SW 1271 (cell line): ENCODE results near the gene ANXA1.

Source experiments
- DNase-seq, 2 experiments: peaks; one replicate each; lab custom pipeline; 2025; lab: John Stamatoyannopoulos, UW

ANXA1 gene

DNA sequence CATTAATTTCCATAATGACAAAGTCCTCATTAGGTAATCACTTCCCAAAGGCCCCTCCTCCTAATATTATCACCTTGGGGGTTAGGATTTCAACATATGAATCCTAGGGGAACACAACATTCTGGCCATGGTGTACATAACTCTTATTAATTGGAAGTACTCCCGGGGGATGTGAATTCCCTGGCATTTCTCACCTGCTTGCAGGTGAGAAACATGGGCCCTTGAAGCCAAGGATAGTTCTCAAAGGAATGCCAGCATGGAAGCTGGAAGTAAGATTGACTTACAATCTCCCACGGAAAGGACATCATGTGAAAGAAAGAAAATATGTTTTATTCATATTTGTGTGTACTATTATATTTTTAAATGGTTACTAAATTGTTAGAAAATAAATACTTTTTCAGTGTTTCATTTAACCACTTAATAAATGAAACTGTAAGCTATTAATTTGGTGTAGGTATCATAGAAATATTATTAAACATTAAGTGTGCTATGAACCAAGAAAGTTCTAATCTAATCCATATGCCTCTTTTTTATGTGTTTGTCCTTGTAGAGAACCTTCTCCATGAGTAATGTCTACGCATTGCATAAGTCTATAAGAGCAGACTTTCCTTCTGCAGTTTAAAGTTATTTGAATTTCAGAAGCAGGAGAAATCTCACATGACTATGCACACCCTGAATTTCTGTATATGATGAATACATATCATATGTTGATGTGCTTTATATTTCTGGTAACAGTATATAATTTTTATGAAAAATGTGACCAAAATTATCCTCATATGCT lies 59.4 kb downstream of the ANXA1 start:
- no peak for DNase-seq

DNA sequence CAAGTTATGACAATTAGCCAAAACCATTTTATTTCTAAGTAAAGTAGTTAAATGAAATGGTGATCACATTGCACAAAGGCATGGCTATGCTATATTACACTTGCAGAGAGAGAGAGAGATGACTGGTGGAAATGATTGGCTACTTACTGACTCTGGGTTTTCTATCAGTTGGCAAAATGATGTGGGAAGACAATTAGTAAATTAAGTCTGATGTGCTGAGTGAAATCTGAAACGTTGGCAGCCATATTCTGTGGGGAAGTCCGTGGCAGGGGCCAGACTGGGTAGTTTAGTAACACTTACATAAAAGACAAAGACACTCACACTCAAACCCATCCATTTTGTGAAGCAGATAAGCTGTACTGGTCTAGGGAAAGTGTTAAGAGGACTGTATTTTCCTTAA lies 61.6 kb downstream of the ANXA1 start:
- DNase-seq, result no peak

DNA sequence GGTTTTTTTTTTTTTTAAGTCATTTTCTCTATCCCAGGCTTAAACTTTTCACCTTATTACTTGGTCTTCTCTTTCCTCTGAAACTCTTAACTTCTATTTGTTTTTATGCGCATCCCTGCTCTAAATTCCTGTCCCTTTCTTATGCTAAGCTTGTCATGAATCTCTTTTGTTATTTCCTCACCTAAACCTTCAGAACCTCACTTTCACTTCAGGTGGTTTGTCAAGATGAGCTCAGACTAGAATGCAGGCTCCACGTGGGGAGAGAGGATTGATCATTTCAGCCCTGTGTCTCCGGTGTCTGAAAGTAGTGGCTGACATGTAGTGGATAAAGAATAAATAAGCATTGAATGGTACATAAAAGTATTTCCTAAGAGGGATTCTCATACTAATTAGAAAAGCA lies 63.6 kb downstream of the ANXA1 start:
- no peak for DNase-seq

DNA sequence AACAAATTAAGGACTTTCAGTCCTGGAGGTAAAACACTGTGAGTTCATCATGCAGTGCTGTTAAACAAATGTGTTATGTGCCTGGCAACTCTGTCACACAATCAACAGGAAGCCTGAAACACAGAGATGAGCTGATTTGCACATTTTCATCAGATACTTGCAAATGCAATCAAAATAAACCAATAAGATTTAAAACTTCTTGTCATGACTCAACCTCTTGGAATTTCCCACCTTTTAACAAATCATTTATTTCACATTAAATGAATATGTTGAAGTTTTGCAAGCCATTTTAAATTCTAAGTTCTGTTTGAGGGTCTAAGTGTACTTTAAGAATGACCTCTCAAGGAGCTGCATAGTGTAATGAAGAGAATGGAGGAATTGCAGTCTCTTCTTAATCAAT lies 64.4 kb downstream of the ANXA1 start:
- DNase-seq, result no peak
